Mononuclear cell (primary cell): ENCODE data around the gene SNPH. TPM values are rescaled to one million over a fixed set of nuclear protein-coding genes. Genes with fewer than 3 reads are reported as not detected.
"Not testable (repeated sequence)": the region's sequence is repeated elsewhere in the genome, so short reads cannot be mapped to it uniquely, and the experiment has no call there.

ENCODE experiments used
- H3K27me3 ChIP-seq: 2 replicates; pipeline ENCODE4 v1.6.0; 2011; ENCODE audit warnings: low read length, control low read depth; ENCODE audit not compliant: insufficient read depth
- H3K4me1 ChIP-seq: 2 replicates; pipeline ENCODE4 v1.5.1; 2011; ENCODE audit warnings: mild to moderate bottlenecking, low read length, control low read depth; ENCODE audit not compliant: insufficient read depth
- H3K4me3 ChIP-seq: 2 replicates; pipeline ENCODE4 v1.5.1; 2011; ENCODE audit warnings: mild to moderate bottlenecking, low read length, moderate library complexity
- H3K9me3 ChIP-seq: 2 replicates; pipeline ENCODE4 v1.5.1; 2011; ENCODE audit warnings: low read depth, mild to moderate bottlenecking, control low read depth, low read length
- total RNA-seq: library from RNA; depleted of rRNA; stranded (reverse); fragments of >200 nt; gene quantifications from one replicate; pipeline ENCODE4 v1.2.3, GENCODE V29; 2012

Gene SNPH
- 9.7 TPM for total RNA-seq

GRCh38 chr20:1266167-1266973 lies at the start of gene SNPH:
TSS of gene SNPH (plus strand) at chr20:1266294. CDS start at chr20:1296240, 29,946 bp downstream.
- Histone ChIP-seq H3K9me3 (no peaks in the 10 kb centered on the region), H3K4me3 (peak within 1 kb of the TSS; percentile 35), H3K27me3 (peaks cover 36% of the 10 kb centered on the region), H3K4me1 (peaks cover 20% of the 10 kb centered on the region)

- H3K4me1 ChIP-seq, H3K9me3 ChIP-seq, H3K4me3 ChIP-seq: not testable (repeated sequence)
- peaks cover 12% of the 10 kb centered on the region for H3K27me3 ChIP-seq
These were observed 49.3 kb upstream of the SNPH start for GRCh38 chr20:1216527-1217427.

- Histone ChIP-seq H3K27me3 (peaks cover 14% of the 10 kb centered on the region), H3K4me1 (peaks cover 14% of the 10 kb centered on the region)
- H3K4me3 ChIP-seq, H3K9me3 ChIP-seq: not testable (repeated sequence)
These were observed 43.3 kb upstream of the SNPH start for GRCh38 chr20:1222750-1223149.

DNA sequence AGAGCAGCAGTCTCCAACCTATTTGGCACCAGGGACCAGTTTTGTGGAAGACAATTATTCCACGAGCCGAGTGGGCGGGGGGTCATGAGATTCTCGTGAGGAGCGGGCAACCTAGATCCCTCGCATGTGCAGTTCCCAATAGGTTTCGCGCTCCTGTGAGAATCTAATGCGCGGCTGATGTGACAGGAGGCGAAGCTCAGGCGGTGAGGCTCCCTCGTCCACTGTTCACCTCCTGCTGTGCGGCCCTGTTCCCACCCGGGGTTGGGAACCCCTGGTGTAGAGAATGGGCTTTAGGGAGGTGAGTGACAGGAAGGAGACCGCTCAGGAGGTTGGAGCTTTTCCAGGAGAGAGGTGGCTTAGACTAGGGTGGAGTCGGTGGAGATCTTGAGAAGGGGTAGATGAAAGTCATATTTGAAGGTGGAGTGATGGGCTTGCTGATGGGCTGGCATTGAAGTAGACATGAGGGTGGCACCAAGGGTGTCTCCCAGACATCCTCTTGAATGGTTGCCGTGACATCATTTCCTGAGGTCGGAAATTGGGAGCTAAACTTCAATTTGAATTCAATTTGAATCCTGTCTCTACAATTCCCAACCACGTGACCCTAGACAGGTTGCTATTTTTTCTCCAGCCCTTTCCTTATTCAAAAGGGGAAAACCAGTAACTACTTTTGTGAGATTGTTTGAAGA lies 41.7 kb upstream of the SNPH start:
- Histone ChIP-seq H3K4me1 (peaks cover 14% of the 10 kb centered on the region), H3K4me3 (no peak overlapping the region), H3K9me3 (no peaks in the 10 kb centered on the region), H3K27me3 (peaks cover 30% of the 10 kb centered on the region)

- Histone ChIP-seq H3K4me3 (no peak overlapping the region), H3K9me3 (no peaks in the 10 kb centered on the region), H3K27me3 (peaks cover 39% of the 10 kb centered on the region), H3K4me1 (peaks cover 14% of the 10 kb centered on the region)
These were observed 40.8 kb upstream of the SNPH start for GRCh38 chr20:1225263-1225782.

- peaks cover 14% of the 10 kb centered on the region for H3K4me1 ChIP-seq
- H3K4me3 ChIP-seq: peak within 1 kb of the TSS; percentile 43
- H3K27me3 ChIP-seq: peaks cover 45% of the 10 kb centered on the region
These were observed 40.1 kb upstream of the SNPH start, which contains the start of gene RAD21L1 for GRCh38 chr20:1225783-1226654. TSS of gene RAD21L1 (plus strand) at chr20:1226044. CDS start at chr20:1228454, 2,410 bp downstream.

DNA sequence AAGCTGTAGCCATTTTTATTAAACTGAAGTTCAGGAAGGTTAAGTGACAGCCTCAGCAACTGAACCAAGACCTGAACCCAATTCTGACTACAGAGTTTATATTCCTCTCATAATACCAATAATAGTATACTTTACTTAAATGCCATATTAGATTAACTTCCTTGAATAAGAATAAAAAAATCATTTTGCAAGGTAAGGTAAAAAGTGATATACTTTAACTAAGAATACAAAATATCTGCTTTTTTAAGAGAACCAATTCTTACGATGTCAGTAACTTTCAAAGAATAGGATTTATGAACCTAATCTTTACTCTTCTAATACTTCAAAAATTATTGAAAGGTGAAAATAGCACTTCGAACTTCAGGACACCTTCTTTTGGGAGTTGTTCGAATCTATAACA lies 36.6 kb upstream of the SNPH start:
- Histone ChIP-seq H3K4me3 (no peak overlapping the region), H3K4me1 (peaks cover 14% of the 10 kb centered on the region), H3K27me3 (peaks cover 62% of the 10 kb centered on the region), H3K9me3 (no peaks in the 10 kb centered on the region)

More at GRCh38 chr20:1225783-1226654, 40.1 kb upstream of the SNPH start, which contains the start of gene RAD21L1:
- no peaks in the 10 kb centered on the region for H3K9me3 ChIP-seq

DNA sequence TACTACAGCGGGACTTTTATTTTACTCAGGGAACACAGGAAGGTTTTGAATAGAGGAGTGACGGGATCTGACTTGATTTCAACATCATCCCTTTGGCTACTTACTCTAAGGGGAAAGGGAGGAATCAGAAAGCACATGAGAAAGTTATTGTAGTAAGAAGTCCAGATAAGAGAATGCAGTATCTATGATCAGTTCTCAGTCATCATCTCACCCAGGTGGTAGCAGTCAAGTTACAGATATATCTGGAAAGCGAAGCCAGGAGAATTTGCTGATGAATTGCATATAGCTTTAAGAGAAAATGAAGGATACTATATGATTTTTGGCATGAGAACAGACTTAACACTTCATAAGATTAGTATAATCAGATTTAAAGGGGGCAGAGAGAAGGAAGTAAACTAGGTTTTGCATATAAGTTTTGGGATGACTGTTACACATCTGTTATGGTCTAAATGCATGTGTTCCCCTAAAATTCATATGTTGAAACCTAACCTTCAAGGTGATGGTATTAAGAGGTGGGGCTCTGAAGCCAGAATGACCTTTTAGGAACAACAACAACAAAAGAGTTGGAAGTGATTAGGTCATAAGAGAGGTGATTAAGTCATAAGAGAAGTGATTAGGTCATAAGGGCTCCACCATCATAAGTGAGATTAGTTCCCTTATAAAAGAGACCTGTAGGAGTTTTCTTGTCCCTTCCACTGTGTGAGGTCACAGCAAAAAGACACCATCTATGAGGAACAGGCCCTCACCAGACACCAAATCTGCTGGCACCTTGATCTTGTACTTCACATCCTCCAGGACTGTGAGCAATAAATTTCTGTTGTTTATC lies 33.6 kb upstream of the SNPH start:
- Histone ChIP-seq H3K4me1 (no peaks in the 10 kb centered on the region), H3K4me3 (no peak overlapping the region), H3K9me3 (no peaks in the 10 kb centered on the region), H3K27me3 (peaks cover 60% of the 10 kb centered on the region)

DNA sequence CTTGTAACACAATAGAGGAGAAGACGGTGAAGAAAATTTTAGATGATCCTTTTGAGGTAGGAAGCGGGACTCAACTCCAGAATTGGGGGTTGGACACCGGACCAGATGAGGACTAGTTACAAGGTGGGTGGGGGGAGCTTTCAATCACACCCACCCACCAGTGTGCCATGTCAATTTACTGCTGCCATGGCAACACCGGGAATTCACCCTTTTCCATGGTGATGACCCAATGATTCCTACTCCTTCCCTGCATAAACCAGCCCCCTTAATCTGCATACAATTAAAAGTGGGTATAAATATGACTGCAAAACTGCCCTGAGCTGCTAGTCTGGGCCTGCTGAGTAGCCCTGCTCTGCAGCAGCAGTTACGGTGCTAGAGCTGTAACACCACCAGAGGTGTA lies 25.5 kb upstream of the SNPH start:
- no peak overlapping the region for H3K4me3 ChIP-seq
- H3K27me3 ChIP-seq: peaks cover 23% of the 10 kb centered on the region
- H3K4me1 ChIP-seq: no peaks in the 10 kb centered on the region
- H3K9me3 ChIP-seq: no peaks in the 10 kb centered on the region

GRCh38 chr20:1241456-1241855 lies 24.6 kb upstream of the SNPH start:
- no peak overlapping the region for H3K4me3 ChIP-seq
- no peaks in the 10 kb centered on the region for H3K9me3 ChIP-seq
- peaks cover 23% of the 10 kb centered on the region for H3K27me3 ChIP-seq
- H3K4me1 ChIP-seq: no peaks in the 10 kb centered on the region

- Histone ChIP-seq H3K9me3 (no peaks in the 10 kb centered on the region), H3K4me1 (no peaks in the 10 kb centered on the region), H3K27me3 (peaks cover 18% of the 10 kb centered on the region), H3K4me3 (no peak overlapping the region)
These were observed 24.0 kb upstream of the SNPH start for GRCh38 chr20:1242099-1242498.

- H3K4me3 ChIP-seq: no peak overlapping the region
- peaks cover 14% of the 10 kb centered on the region for H3K27me3 ChIP-seq
- no peaks in the 10 kb centered on the region for H3K4me1 ChIP-seq
- no peaks in the 10 kb centered on the region for H3K9me3 ChIP-seq
These were observed 23.6 kb upstream of the SNPH start for GRCh38 chr20:1242530-1242929.

DNA sequence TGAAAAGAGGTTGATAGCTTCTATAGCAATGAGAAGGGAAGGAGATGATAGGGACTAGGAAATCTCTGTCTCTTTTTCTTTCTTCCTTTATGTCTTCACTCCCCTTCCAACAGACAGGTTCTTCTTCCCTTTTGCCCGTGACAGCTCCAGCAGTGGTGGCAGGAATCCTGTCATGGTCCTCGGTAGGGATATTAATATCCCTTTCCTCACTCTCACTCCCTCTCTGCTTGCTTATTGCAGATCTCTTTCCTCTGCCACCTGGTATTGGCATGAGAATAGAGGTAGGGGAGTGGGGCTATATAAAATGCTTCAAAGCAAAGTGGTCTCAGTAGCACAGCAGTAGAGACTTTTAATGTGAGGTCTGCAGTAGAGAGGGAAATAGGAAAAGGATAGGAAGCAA lies 20.5 kb upstream of the SNPH start:
- no peaks in the 10 kb centered on the region for H3K9me3 ChIP-seq
- no peak overlapping the region for H3K4me3 ChIP-seq
- H3K27me3 ChIP-seq: peaks cover 10% of the 10 kb centered on the region
- H3K4me1 ChIP-seq: no peaks in the 10 kb centered on the region
